Subcutaneous abdominal adipose tissue (tissue), 5 donors: ENCODE data around the gene ELAVL1.

Source experiments
- H3K27ac ChIP-seq: one replicate; pipeline ENCODE4 v1.7.0; 2013; ENCODE audit warnings: low read depth, mild to moderate bottlenecking, inconsistent platforms, low read length, moderate library complexity
- H3K27me3 ChIP-seq, 5 donors: one replicate each; pipeline ENCODE4 v1.7.0; 2013; ENCODE audit warnings: low read length in 5 of 5, inconsistent platforms in 1 of 5; ENCODE audit not compliant: control insufficient read depth in 5 of 5, insufficient read depth in 4 of 5
- H3K36me3 ChIP-seq, 5 donors: one replicate each; pipeline ENCODE4 v1.7.0; 2013; ENCODE audit warnings: low read length in 5 of 5; ENCODE audit not compliant: control insufficient read depth in 5 of 5, insufficient read depth in 5 of 5
- H3K4me1 ChIP-seq, 5 donors: one replicate each; pipeline ENCODE4 v1.7.0; 2013; ENCODE audit warnings: low read length in 5 of 5, mild to moderate bottlenecking in 3 of 5, moderate library complexity in 1 of 5; ENCODE audit not compliant: control insufficient read depth in 5 of 5, insufficient read depth in 5 of 5
- H3K4me3 ChIP-seq, 5 donors: one replicate each; pipeline ENCODE4 v1.7.0; 2013; ENCODE audit warnings: low read length in 5 of 5, low read depth in 1 of 5
- H3K9ac ChIP-seq, 5 donors: one replicate each; pipeline ENCODE4 v1.7.0; 2013; ENCODE audit warnings: low read length in 5 of 5, mild to moderate bottlenecking in 4 of 5, moderate library complexity in 3 of 5
- H3K9me3 ChIP-seq, 5 donors: one replicate each; pipeline ENCODE4 v1.7.0; 2013; ENCODE audit warnings: low read length in 5 of 5; ENCODE audit not compliant: control insufficient read depth in 5 of 5
- donor health status: healthy.
- donor health status: healthy.
- donor health status: healthy.
- donor health status: healthy.
- donor health status: healthy.

ELAVL1 gene

DNA sequence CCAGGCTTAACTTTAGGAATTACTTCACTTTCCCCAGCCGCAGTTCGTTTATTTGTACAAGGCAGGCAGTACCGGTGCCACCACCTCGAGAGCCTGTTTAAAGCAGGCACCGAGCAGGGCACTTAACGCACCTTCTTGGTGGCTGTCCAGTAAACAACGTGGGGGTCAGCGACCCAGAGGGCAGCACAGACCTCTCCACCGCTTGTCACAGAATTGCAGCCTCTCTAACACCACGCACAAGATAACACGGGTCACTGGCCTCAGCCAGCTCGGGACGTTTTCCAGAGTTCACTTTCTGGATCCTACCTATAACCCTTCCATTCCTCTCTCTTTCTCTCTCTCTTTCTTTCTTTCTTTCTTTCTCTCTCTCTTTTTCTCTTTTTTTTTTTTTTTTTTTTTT is 16.8 kb upstream of the ELAVL1 start:
- Histone ChIP-seq H3K4me1 (no peaks in the 10 kb centered on the region), H3K36me3 (no peaks in the 10 kb centered on the region), H3K27ac (no peak overlapping the region), H3K9me3 (no peaks in the 10 kb centered on the region), H3K4me3 (no peak overlapping the region), H3K27me3 (no peaks in the 10 kb centered on the region), H3K9ac (no peak overlapping the region)

DNA sequence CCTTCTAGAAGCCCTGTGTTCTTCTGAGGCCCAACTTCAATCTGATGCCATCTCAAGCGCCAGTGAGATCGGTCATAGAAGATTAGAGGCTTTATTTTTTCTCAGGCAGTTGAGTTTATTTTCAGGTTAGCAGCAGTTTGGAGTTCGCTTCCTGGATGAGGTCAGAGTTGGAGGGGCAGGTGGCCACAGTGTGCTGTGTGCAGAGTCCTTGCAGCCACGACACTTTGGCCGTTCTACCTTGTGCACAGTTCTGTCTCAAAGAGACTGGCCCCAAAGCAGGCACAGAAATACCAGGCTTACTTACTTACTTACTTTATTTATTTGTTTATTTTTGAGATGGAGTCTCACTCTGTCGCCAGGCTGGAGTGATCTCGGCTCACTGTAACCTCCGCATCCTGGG is 15.9 kb upstream of the ELAVL1 start:
- H3K9me3 ChIP-seq, result no peaks in the 10 kb centered on the region
- no peaks in the 10 kb centered on the region for H3K4me1 ChIP-seq
- no peaks in the 10 kb centered on the region for H3K27me3 ChIP-seq
- H3K9ac ChIP-seq, result no peak overlapping the region
- no peak overlapping the region for H3K4me3 ChIP-seq
- H3K36me3 ChIP-seq, result no peaks in the 10 kb centered on the region
- H3K27ac ChIP-seq, result no peak overlapping the region

DNA sequence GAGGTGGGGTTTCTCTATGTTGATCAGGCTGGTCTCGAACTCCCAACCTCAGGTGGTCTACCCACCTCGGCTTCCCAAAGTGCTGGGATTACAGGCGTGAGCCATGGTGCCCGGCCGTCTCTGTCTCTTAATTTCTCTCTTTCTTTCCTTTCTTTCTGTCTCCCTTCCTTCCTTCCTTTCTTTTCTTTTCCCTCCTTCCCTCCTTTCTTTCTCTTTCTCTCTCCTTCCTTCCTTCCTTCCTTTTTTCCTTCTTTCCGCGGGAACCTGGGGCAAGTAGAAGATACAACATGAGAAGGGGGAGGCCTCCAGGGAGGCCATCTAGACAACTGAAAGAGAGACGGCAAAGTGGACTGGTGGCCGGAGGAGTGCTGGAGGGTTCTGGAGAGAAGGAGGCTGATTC is 15.2 kb upstream of the ELAVL1 start:
- Histone ChIP-seq H3K4me3 (no peak overlapping the region), H3K27me3 (no peaks in the 10 kb centered on the region), H3K9me3 (no peaks in the 10 kb centered on the region), H3K4me1 (no peaks in the 10 kb centered on the region), H3K36me3 (no peaks in the 10 kb centered on the region), H3K9ac (no peak overlapping the region), H3K27ac (no peak overlapping the region)

GRCh38 chr19:8017808-8018207 is 12.4 kb upstream of the ELAVL1 start:
- no peaks in the 10 kb centered on the region for H3K27me3 ChIP-seq
- H3K4me1 ChIP-seq, result no peaks in the 10 kb centered on the region
- no peaks in the 10 kb centered on the region for H3K9me3 ChIP-seq
- H3K27ac ChIP-seq, result no peak overlapping the region
- no peaks in the 10 kb centered on the region for H3K36me3 ChIP-seq
- H3K9ac ChIP-seq, result no peak overlapping the region
- H3K4me3 ChIP-seq, result no peak overlapping the region

DNA sequence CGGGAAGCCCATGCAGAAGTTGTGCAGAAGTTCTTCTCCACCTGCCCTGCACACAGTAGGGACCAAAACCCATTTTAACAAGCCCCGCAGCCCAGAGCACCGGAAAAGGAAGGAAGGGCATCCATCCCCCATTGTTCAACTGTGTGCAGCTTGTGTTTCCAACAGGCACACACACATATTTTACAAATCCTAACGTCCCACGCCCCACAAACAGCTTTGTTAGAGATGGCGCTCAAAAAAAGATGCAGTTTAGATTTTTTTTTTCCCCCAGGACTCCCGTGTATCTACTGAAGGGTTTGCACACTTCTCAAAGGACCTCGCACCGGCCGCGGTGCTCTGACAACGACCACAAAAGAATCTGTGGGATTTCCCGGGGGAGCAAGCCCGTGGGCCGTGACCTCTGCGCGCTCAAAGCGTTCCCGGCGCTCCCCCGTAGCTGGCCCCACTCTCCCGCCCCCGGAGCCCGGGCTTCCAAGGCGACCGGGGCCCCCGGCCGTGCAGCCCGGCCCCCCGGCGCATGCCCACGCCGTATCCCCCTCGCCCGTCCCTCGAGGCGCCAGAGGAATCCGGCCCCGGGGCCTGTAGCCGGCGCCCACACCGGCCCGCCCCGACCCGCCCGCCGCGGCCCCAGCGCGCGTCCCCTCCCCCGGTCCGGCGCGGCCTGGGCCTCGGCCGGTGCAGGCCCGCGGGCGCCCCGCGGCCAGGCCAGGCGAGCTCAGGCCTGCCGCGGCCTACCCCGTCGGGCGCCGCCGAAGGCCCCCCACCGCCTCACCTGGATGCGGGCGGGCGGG is 523 bp downstream of the ELAVL1 start:
- H3K4me1 ChIP-seq, result peaks cover 11 to 42% (median 40%) of the 10 kb centered on the region in 5 donors
- peak overlapping the region; percentile 67 to 86 (median 74) for H3K4me3 ChIP-seq
- no peaks in the 10 kb centered on the region for H3K27me3 ChIP-seq
- no peaks in the 10 kb centered on the region for H3K9me3 ChIP-seq
- H3K36me3 ChIP-seq, result no peaks in the 10 kb centered on the region
- H3K27ac ChIP-seq, result peak overlapping the region; percentile 57
- peak overlapping the region; percentile 80 to 86 (median 82) for H3K9ac ChIP-seq

DNA sequence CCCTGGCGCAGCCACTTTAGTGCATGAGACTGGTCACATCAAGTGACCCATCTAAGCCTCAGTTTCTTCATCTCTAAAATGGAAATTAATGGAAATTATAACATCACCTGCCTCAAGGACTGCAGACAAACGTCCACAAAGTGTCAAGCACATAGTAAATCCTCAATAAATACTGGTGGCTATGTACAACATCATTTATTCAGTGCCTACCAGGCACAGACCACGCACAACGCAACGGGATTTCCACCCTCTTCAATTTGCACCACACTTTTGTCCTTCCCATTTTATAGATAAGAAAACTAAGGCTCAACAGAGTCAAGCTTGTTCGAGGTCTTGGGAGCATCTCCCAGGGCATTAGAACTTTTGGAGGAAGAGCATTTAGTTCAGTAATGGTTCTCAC is 1.4 kb downstream of the ELAVL1 start:
- Histone ChIP-seq H3K4me3 (peak overlapping the region; percentile 67 to 86 (median 74)), H3K9ac (peak overlapping the region in 4 of 5 donors; percentile 80 to 86 (median 83)), H3K36me3 (peaks cover 0 to 5% (median 4%) of the 10 kb centered on the region in 5 donors), H3K4me1 (peaks cover 11 to 42% (median 40%) of the 10 kb centered on the region in 5 donors), H3K27me3 (no peaks in the 10 kb centered on the region), H3K9me3 (no peaks in the 10 kb centered on the region), H3K27ac (no peak overlapping the region)

GRCh38 chr19:8001995-8002849 is 3.2 kb downstream of the ELAVL1 start:
- peaks cover 0 to 5% (median 4%) of the 10 kb centered on the region in 5 donors for H3K36me3 ChIP-seq
- H3K9me3 ChIP-seq, result no peaks in the 10 kb centered on the region
- H3K27ac ChIP-seq, result peak overlapping the region; percentile 60
- H3K9ac ChIP-seq, result peak overlapping the region; percentile 21 to 70 (median 52)
- H3K4me1 ChIP-seq, result peaks cover 11 to 47% (median 41%) of the 10 kb centered on the region in 5 donors
- H3K27me3 ChIP-seq, result no peaks in the 10 kb centered on the region
- peak overlapping the region; percentile 41 to 66 (median 56) for H3K4me3 ChIP-seq

- H3K27me3 ChIP-seq, result no peaks in the 10 kb centered on the region
- H3K9me3 ChIP-seq, result no peaks in the 10 kb centered on the region
- H3K9ac ChIP-seq, result peak overlapping the region; percentile 22 to 70 (median 52)
- peaks cover 0 to 5% (median 4%) of the 10 kb centered on the region in 5 donors for H3K36me3 ChIP-seq
- peaks cover 11 to 47% (median 41%) of the 10 kb centered on the region in 5 donors for H3K4me1 ChIP-seq
- peak overlapping the region; percentile 60 for H3K27ac ChIP-seq
- peak overlapping the region in 4 of 5 donors; percentile 41 to 66 (median 55) for H3K4me3 ChIP-seq
These were observed 3.8 kb downstream of the ELAVL1 start for GRCh38 chr19:8001651-8001994.

DNA sequence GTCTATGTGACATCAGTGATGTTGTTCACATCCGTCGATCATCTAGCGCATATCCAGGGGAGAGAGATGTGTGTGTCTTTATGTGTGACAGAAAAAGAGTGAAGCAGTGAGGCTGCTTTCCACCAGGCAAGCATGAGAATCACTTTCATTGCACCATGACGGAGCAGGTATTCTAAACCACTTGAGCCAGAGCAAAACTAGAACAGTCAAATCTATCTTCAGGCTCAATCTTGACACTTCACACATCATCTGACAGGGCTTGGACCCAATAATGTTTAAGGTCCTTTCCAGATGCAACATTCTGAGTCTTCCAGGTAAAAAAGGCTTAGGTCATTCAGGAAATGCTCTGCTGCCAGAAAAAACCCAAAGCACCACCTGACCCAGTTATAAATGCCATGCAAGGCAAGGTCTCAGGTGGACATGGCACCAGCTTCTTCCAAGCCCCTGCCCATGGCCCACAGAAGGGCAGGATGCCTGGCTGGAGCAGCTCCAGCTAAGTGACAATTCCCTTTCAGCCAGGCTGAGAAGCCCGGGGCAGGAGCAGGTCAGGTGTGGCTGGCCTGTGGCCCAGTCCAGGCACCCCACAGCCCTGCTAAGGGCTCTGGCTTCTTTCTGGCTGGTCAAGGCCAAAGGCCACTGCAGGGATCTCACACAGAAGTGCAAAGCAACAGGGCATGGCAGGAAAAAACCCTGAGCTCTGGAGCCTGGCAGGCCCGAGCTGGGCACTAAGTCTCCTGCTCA is 5.0 kb downstream of the ELAVL1 start:
- no peak overlapping the region for H3K27ac ChIP-seq

More for the DNA sequence above, 5.0 kb downstream of the ELAVL1 start:
- peak overlapping the region in 3 of 5 donors; percentile 19 to 46 (median 29) for H3K9ac ChIP-seq
- peaks cover 11 to 41% (median 36%) of the 10 kb centered on the region in 5 donors for H3K4me1 ChIP-seq
- H3K27me3 ChIP-seq, result no peaks in the 10 kb centered on the region
- H3K4me3 ChIP-seq, result no peak overlapping the region
- H3K9me3 ChIP-seq, result no peaks in the 10 kb centered on the region
- peaks cover 0 to 5% (median 4%) of the 10 kb centered on the region in 5 donors for H3K36me3 ChIP-seq
